GM18505 (cell line): ENCODE results near the gene TCF21.

ENCODE experiments used
- ATAC-seq: cut with Tn5 transposase; IDR thresholded peaks from one replicate; pipeline ENCODE4 v1.9.1; 2021; ENCODE audit not compliant: unreplicated experiment
- POLR2A ChIP-seq: IDR thresholded peaks from 4 replicates; pipeline ENCODE4 v1.6.1; 2011; ENCODE audit warnings: borderline replicate concordance; ENCODE audit not compliant: insufficient read depth, insufficient read length; ENCODE audit errors: extremely low read depth

Gene TCF21

GRCh38 chr6:133873538-133873937 lies 15.4 kb upstream of the TCF21 start:
- no peak for ATAC-seq
- TF ChIP-seq POLR2A, result no peak

GRCh38 chr6:133877116-133877515 lies 11.8 kb upstream of the TCF21 start:
- ATAC-seq, result no peak
- no peak for TF ChIP-seq POLR2A

GRCh38 chr6:133880006-133880405 lies 8.9 kb upstream of the TCF21 start:
- no peak for TF ChIP-seq POLR2A
- no peak for ATAC-seq

DNA sequence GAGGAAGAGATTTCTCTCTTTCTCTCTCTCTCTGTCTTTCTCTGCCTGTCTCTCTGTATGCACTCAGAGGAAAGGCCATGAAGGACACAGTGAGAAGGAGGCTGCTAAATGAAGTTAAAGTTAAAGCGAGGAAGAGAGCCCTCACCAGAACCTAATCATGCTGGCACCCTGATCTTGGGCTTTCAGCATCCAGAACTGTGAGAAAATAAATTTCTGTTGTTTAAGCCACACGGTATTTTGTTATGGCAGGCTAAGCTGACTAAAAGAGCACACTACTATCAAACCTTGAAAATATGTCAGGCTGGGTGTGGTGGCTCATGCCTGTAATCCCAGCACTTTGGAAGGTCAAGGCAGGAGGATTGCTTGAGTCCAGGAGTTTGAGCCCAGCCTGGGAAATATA lies 8.0 kb upstream of the TCF21 start:
- TF ChIP-seq POLR2A, result no peak
- ATAC-seq, result no peak

GRCh38 chr6:133886104-133886775 lies 2.7 kb upstream of the TCF21 start:
- TF ChIP-seq POLR2A, result no peak
- no peak for ATAC-seq

DNA sequence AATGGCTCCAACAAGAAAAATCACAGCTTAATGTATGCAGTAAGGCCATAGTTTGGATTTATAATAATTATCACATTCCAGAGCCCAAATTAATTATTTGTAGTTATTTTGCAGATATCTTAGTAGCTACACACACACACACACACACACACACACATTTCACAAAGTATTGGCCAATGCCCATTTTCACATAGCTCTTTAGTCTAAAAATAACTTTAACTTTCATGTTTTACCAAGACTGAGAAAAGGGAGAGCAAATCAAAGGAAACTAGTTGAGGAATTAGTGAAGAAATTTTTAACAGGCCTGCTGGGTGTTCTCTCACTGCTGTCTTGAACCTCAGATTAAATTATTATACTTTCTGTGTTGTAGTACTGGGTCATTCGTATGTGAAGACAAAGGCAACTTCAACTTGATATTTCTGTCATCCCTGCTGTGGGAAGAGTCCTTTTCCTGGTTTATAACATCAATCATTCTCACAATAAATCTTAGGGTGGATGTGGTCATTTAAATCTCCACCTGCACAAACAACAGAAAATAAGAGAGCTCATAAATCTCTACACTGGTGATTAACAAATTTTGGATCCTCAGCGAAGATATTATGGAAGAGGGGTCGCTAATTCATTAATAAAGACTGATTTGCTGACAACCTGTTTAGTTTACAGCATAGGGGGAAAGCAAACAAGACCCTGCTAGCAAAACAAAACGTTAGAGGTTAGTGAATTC lies 1.6 kb upstream of the TCF21 start:
- no peak for TF ChIP-seq POLR2A
- no peak for ATAC-seq

GRCh38 chr6:133887880-133888230 lies 1.1 kb upstream of the TCF21 start:
- ATAC-seq, result no peak
- no peak for TF ChIP-seq POLR2A

DNA sequence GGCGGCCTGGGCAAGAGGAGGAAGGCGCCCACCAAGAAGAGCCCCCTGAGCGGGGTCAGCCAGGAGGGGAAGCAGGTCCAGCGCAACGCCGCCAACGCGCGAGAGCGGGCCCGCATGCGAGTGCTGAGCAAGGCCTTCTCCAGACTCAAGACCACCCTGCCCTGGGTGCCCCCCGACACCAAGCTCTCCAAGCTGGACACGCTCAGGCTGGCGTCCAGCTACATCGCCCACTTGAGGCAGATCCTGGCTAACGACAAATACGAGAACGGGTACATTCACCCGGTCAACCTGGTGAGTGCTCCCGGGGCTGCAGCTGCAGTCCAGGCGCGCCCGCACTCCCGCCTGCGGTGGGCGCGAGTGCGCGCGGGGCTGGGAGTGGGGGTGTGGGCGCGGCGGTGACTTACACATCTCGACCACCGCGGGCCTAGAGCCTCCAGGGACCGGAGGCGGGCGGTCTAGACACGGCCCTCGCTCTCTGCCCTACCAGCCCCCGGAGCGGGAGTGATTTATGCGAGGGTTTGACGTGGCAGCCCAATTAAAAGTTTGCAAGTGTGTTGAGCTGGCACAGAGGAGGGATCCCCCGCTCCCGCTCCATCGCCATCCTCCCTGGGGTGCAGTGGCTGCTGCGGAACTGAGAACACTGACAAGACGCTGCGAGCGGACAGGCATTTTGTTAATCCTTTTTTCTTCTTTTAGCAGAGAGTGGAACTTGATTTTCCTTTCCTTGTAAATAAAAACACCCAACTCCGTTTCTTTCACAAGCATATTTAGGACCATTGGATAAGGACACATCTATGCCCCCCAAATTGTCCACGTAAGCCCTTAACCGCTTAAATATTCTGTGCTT lies 867 bp downstream of the TCF21 start:
- TF ChIP-seq POLR2A, result no peak
- ATAC-seq, result no peak

DNA sequence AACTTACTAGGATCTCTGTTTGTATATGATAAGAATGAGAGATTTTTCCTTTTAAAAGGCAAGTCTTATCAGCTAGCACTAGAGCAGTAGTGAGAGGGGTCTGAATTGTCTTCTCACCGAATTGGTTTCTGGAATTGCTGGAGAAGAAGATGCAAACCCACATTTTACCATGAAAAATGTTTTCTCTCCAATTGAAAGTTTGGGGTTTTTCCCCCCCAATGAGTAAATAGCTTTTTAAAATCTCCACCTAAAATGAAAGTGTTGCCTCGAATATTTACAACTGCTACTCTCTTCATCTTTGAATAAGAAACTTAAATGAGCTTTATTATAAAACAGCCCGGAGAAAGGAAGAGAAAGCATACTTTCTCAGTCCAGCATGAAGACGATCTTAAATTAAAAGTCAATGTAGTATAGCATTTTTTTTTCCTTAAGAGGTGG lies 1.8 kb downstream of the TCF21 start:
- no peak for TF ChIP-seq POLR2A
- ATAC-seq, result no peak

DNA sequence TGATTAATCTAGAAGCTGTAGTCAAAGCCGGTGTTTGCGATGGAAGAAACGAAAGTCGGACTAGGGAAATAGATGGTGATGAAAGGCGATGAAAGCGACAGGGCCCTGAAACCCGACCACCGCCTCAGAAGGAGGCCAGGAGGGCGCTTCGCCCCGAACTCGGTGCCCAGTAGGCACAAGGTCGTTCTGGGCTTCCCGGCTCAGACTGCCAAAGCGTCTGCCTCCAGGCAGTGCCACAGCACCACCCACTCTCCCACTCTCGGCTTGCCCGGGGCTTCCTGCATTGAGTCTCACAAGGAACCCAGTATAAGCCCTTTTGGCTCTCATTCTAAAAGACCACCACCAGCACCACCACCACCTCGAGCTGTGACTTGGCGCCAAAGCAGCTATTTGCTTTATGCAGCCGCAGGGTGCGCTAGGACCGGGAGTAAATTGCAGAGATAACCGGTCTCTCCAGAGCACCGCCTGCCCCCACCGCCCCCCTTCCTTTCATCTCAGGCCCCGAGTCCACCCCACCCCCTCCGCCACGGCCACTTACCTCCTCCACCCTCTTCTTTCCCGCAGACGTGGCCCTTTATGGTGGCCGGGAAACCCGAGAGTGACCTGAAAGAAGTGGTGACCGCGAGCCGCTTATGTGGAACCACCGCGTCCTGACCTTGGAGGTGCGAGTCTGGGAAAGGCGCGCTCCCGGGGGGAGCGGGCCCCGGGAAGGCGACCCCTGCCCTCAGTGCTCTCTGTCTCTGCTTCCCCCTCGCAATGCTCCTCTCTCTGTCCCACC lies 2.4 kb downstream of the TCF21 start:
- no peak for ATAC-seq
- TF ChIP-seq POLR2A, result no peak

GRCh38 chr6:133891927-133892812 lies 3.3 kb downstream of the TCF21 start:
- no peak for TF ChIP-seq POLR2A
- ATAC-seq, result no peak

DNA sequence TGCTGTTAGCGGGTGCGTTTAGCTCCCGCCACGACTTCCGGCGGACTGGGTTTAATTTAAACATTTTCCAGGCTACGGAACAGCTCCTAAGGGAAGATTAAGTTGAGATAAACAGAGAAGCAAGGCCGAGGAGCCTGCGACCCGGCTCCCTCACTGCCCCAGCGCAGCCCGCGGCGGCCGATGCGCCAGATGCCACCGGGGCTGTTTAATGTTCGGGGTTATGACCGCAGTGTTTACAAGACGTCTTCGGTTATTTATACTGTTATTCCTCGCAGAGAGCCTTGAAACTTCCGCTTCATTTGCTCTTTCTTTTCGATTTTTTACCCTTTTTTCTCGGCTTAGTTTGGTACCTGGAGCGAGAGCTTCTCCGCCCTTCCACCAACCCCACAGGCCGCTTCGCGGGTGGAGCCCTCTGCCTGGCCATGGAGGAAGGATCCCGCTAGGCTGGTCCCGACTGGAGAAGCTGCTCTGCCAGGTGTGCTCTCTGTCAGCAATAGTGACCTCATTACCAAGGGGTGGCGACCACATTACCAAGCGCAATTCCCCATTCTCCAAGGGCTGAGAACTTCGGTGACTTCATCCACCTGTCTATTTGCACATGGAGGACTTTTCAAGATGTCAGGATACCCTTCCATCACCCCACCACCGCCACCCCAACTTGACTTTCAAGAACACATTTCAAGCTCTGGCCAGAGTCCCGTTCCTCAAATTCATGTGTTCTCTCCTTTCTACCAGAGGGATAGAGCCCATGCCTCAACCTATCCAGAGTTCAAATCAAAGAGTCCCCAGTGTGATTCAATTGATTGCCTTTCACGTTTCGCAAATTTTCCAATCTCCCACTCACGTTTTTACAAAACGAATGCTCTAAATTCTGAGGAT lies 4.1 kb downstream of the TCF21 start:
- no peak for ATAC-seq
- TF ChIP-seq POLR2A, result no peak

DNA sequence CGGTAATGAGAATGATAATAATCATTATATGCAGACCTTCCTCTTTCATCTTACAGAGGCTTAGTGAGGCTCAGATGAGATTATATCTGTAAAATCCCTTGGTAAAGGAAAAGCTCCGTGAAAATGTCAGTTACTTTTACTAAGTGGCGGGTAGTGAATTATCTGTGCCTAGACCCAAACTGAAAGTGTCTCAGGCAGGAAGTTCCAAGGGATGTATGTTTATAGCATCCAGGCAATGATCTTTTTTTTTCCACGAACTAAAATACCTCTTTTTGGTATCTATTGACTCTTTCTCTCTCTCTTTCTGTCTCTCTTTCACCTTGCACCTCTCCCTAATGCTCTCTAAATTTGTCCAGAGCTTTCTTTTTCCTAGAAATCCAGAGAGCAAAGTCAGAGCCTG lies 5.0 kb downstream of the TCF21 start:
- no peak for TF ChIP-seq POLR2A
- no peak for ATAC-seq
